ENCODE results near the gene LENG8.
"Not testable (repeated sequence)": the region's sequence is repeated elsewhere in the genome, so short reads cannot be mapped to it uniquely, and the experiment has no call there.

Gene LENG8

DNA sequence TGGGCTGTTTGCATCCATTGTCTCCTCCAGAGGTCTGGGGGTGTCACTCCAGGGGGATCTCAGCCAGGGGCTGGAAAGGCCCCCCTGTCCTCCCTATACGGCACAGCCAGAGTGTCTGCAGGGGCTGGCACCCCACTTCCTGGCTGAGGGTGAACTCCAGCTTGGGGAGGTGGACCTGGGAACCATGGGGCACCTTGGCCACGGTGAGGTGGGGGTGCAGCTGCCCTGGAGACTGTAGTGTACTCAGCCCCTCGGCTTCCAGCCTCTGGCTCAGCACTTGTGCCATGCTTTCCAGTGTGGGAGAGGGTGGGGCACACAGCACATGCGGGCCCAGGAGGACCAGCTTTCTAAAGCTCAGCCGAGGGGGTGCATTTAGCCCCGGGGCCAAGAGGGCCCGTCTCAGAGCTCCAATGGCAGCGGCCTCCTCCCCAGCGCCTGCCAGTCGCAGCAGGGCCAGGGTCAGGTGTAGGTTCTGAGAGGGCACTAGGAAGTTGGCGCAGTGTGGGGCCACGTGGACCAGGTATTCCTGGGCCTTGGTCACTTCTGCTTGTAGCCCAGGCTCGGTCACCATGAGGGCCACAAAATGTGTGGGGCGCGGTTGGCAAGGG lies 13.2 kb downstream of the LENG8 start:
- no peak for DNase-seq (ENCODE audit: low spot score)

DNA sequence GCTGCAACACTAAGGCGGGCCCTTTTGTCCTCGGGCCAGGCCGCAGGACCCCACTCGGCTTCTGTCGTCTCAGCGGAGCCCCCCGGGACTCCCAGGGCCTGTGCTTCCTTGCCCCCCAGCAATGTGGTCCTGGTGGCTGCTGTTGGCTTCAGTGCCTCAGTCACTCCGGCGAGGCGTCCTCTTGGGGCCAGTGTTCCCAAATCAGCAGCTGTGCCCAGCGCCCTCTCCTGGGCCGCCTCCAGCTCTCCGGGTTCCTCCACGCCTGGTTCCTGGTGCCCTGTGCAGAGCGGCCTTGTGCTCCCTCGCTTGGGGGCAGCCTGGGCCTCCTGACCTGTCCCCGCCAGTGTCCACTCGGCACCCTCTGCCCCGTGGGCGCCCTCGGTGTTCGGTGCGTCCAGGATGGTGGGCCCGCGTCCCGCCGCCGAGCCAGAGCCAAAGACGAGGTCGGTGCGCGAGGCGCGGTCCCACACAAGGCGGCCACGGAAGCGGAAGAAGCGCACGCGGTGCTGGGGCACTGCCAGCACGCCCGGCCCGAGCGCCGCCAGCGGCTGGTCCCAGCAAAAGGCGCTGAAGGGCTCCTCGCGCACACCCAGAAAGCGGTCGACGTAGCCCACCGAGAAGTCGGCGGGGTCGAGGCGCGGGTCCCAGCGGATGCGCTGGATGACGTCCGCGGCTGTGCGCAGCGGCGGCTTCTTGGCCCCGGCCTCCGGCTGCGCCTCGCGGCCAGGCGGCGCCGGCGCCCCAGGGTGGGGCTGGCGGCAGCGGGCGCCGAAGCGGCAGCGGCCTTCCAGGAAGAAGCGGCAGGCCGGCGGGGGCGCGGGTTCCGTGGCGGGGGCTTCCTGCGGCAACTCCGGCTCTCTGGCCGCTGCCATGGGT lies 13.9 kb downstream of the LENG8 start:
- peak; percentile 63 for DNase-seq (ENCODE audit: low spot score)

DNA sequence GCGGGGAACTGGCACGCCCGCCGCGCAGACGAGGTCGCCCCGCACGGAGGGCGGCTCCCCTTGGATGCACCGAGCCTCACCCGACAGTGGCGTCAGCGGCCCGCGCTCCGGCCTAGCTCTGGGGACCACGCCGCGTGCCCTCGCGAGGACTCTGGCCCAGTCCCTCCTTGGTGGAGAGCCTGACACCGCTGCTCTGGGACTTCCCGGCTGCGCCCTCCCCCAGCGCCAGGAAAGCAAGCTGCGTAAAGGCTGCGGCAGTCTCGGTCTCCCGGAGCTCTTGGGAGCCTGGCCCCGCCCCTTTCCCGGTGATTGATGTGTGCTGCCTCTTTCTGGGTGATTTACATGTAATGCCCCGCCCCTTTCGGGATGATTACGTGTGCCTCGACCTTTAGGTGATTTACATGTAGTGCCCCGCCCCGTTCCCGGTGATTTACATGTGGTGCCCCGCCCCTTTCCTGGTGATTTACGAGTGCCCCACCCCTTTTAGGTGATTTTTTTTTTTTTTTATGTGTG lies 14.6 kb downstream of the LENG8 start, which contains the start of gene LENG9:
Gene LENG9, minus strand, starts transcription at position 248 of the 513 bp plus-strand sequence. CDS start 252 bp downstream, outside the sequence.
- DNase-seq (ENCODE audit: low spot score) = peak; percentile 99

DNA sequence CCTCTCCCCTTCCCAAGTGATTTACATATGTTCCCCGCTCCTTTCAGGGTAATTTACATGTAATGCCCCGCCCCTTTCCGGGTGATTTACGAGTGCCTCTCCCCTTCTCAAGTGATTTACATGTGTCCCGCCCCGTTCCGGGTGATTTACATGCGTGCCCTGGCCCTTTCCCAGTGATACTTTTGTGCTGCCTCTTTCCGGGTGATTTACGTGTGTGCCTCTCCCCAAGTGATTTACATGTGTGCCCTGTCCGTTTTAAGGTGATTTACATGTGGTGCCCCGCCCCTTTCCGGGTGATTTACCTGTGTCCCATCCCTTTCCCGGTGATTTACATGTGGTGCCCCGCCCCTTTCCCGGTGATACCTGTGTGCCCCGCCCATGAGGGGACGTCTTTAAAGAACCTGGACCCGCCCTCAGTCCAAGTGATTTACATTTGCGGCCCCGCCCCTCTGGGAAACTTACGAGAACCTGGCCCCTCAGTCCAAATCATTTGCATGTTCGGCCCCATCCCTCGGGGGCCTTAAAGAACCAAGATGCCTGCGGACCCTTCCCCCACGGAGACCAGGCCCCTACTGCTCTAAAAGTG lies 15.1 kb downstream of the LENG8 start:
- DNase-seq (ENCODE audit: low spot score) = peak; percentile 60

DNA sequence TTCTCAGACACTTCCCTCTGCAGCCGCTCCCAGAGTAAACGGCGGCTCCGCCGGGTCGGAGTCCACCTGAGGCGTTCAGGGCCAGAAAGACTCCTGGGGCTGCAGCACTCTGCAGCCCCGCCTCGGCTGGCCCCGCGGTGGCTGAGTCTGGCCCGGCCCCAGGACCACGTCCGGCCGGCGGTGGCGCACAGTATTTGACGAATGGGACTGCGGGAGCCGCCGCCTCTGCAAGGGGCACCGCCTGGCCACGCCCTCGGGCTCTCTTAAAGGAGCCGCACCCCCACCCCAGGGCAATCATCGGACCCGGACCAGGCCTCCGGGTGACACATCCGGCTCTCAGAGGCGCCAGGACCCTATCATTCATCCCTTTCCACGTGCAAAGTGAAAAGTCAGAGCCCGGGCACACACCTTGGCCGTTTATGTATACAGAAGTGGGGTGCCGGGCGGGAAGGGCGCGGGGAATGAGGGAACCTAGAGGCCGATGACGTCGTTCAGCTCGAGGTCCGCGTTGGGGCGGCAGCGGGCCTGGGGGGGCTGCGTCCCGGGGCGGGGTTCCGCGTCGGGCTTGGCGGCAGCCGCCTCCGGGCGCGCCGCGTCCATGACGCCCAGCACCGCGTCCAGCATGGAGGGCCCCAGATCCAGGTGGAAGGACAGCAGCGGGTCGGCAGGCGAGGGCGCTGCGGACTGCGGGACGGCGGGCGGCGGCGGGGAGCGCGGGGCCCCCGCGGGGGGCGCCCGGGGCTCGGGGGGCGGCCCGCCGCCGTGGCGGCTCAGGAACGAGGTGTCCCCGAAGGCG lies 15.8 kb downstream of the LENG8 start:
- DNase-seq (ENCODE audit: low spot score) = peak; percentile 80

DNA sequence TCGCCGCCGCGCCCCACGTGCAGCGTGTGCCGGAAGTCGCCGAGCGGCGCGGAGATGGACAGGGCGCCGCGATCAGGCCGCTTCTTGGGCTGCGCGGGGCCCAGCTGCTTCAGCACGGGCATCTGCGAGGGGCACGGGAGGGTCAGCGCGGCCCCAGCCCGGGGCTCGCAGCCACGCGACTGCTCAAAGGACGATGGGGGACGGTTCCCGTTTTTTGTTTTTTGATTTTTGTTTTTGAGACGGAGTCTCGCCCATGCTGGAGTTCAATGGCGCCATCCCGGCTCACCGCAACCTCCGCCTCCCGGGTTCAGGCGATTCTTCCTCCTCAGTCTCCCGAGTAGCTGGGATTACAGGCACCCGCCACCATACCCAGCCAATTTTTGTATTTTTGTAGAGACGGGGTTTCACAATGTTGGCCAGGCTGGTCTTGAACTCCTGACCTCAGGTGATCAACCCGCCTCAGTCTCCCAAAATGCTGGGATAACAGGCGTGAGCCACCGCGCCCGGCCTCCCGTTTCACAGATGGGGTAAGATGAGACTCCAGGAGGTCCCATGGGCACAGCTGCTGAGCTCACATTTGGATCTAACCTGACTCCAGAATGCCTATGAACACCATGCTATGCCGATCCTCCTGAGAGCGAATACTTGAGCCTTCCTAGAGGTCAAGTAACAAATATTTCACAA lies 16.6 kb downstream of the LENG8 start:
- DNase-seq (ENCODE audit: low spot score) = no peak

DNA sequence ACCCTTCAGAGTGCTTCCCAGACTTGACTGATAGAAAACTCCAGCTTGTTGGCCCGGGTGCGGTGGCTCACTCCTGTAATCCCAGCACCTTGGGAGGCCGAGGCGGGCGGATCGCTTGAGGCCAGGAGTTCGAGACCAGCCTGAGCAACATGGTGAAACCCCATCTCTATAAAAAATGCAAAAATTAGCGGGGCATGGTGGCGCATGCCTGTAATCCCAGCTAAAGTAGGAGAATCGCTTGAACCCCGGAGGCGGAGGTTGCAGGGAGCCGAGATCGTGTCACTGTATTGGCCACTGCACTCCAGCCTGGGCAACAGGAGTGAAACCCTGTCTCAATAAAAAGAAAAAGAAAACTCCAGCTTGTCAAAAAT lies 17.1 kb downstream of the LENG8 start:
- not testable (repeated sequence) for DNase-seq (ENCODE audit: low spot score)

GRCh38 chr19:54469496-54469934 lies 20.5 kb downstream of the LENG8 start:
- peak; percentile 90 for DNase-seq (ENCODE audit: low spot score)

- DNase-seq (ENCODE audit: low spot score) = no peak
These were observed 21.4 kb downstream of the LENG8 start for GRCh38 chr19:54470276-54470887.

DNA sequence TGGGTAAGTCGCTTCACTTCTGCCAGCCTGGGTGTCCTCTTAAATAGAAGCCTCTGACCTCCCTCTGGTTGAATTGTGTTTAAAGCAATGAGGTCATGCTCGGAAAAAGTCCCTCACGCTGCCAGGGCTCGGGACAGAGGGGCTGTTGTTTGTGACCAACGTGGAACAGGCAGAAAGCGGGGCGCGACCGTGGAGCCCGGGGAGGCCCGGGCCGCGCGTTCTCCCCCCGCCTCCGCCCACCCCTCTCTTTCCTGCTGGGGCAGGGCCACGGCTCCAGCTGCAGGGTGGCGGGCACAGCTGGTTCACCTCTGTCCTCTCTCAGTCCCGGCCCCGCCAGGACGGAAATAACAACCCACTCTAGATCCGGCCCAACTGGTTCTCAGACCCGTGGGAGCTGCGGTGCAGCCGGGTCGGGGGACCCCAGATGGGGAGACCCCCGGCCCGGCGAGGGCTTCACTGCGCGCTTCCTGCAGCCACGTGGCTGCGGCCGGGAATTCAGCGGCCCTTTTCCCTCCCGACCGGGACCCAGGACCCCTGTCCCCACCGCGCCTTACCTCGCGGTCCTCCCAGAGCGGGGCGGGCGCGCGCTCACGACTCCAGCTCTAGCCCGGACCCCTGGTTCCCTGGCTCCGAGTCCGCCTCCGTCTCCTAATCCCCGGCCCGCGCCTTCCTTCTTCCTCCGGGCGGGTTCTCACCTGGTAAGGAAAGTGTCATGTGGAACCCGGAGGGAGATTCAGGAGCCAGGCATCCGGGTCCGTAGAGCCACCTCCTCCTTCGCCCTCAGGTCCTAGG lies 22.2 kb downstream of the LENG8 start:
- DNase-seq (ENCODE audit: low spot score) = peak; percentile 48

- peak; percentile 77 for DNase-seq (ENCODE audit: low spot score)
These were observed 24.3 kb downstream of the LENG8 start, which contains the start of gene CDC42EP5 for GRCh38 chr19:54473071-54473891. Gene CDC42EP5 (minus strand): TSS chr19:54473296. CDS start chr19:54465547, 7,749 bp downstream.

- no peak for DNase-seq (ENCODE audit: low spot score)
These were observed 24.9 kb downstream of the LENG8 start for GRCh38 chr19:54473892-54474372.

DNA sequence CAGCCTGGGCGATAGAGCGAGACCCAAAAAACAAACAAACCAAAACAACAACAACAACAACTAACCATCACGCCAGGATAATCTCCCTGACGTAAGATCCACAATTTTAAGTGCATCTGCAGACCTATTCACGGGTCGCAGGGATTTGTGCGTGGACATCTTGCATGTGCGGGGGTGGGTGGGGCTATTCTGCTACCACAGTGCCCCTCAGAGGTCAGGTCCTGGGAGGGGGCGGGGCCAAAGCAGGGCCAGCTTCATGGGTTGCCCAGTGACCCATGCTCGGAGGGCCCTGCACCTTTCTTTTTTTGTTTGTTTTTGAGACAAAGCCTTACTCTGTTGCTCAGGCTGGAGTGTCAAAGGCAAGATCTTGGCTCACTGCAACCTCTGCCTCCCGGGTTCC lies 26.7 kb downstream of the LENG8 start:
- DNase-seq (ENCODE audit: low spot score) = no peak

GRCh38 chr19:54477650-54478049 lies 28.7 kb downstream of the LENG8 start:
- DNase-seq (ENCODE audit: low spot score) = no peak

- no peak for DNase-seq (ENCODE audit: low spot score)
These were observed 29.8 kb downstream of the LENG8 start for GRCh38 chr19:54478677-54479266.

DNA sequence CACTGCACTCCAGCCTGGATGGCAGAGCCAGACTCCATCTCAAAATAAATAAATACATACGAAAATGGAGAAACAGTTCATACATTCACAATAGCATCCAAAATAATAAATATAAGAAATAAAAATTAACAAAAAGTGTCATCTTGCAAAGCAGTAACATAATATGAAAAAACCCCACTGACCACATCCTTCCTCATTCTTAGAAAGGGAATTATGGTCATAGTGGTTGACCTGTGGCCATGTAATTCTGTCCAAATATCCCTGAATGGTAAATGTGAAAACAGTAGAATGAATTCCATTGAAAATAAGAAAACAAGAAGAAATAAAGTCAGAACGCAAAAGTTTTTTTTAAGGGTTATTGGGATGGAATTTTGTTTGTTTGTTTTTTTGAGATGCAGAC lies 31.1 kb downstream of the LENG8 start:
- no peak for DNase-seq (ENCODE audit: low spot score)

GRCh38 chr19:54481326-54481930 lies 32.4 kb downstream of the LENG8 start:
- DNase-seq (ENCODE audit: low spot score) = no peak

GRCh38 chr19:54482889-54483288 lies 33.9 kb downstream of the LENG8 start:
- DNase-seq (ENCODE audit: low spot score) = no peak
